Astrocyte of the spinal cord (primary cell): Measurements from ENCODE around the gene KRTAP5-4.
"Not testable (repeated sequence)": the region's sequence is repeated elsewhere in the genome, so short reads cannot be mapped to it uniquely, and the experiment has no call there.

Source experiments
- DNase-seq: peaks from one replicate; pipeline ENCODE4 v3.0.0; 2011; ENCODE audit warnings: low read depth, low spot score
- H3K4me3 ChIP-seq: 2 replicates; pipeline ENCODE4 v1.5.1; 2011; ENCODE audit warnings: low read depth, mild to moderate bottlenecking, low read length, moderate library complexity
- CTCF ChIP-seq: IDR thresholded peaks from 2 replicates; pipeline ENCODE4 v1.5.1; 2012; ENCODE audit warnings: low read depth, mild to moderate bottlenecking, low read length, inconsistent platforms
- in situ Hi-C: cut with HindIII; loops from 2 replicates; pipeline ENCODE4 v1.10.0; 2017; ENCODE audit warnings: low sequenced_read_pairs

The KRTAP5-4 gene

GRCh38 chr11:1624621-1625020 lies 2.7 kb upstream of the KRTAP5-4 start:
- in situ Hi-C loops, result no loop called here
- no peak for DNase-seq
- no peak overlapping the region for H3K4me3 ChIP-seq
- no peak for TF ChIP-seq CTCF

DNA sequence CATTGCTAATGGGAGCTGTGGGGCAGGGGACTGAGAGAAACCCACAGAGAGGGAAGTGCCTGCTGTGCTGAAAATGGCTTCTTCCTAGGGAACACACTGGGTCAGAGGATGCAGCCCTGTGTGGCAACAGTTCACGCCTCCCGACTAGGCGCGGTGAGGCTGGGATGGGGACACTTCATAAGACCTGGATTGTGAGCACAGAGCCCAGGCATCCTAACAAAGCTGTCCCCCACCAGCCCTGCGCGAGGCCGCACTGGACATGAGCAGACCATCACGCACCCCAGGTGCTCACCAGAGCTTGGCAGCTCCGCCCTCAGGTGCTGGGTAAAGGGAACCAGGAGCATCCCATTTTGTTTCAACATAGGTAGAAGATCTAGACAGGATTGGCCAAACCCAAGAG lies 1.8 kb upstream of the KRTAP5-4 start:
- no peak for TF ChIP-seq CTCF
- DNase-seq, result no peak
- no peak overlapping the region for H3K4me3 ChIP-seq
- in situ Hi-C loops, result no loop called here

DNA sequence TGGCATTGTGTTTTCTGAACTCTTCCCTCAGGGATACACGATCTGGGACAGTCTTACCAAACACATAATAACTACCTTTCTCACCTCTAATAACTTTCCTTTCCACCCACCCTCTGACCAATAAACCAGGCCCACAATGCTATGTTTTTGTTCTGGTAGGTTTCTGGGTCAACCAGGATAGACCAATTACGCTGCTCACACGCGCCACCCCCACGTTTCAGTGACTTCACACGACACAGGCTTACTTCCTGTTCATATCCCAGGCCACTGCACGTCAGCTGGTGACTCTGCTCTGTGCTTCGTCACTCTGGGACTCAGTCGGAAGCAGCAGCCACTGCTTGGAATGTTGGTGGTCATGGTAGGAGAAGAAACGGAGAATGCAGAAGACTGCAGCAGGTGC lies 2.5 kb downstream of the KRTAP5-4 start:
- H3K4me3 ChIP-seq, result no peak overlapping the region
- no peak for DNase-seq
- no peak for TF ChIP-seq CTCF
- in situ Hi-C loops, result no loop called here

- in situ Hi-C loops, result no loop called here
- no peak overlapping the region for H3K4me3 ChIP-seq
- DNase-seq, result no peak
- TF ChIP-seq CTCF, result no peak
Measured at GRCh38 chr11:1618231-1618630, 3.7 kb downstream of the KRTAP5-4 start.

DNA sequence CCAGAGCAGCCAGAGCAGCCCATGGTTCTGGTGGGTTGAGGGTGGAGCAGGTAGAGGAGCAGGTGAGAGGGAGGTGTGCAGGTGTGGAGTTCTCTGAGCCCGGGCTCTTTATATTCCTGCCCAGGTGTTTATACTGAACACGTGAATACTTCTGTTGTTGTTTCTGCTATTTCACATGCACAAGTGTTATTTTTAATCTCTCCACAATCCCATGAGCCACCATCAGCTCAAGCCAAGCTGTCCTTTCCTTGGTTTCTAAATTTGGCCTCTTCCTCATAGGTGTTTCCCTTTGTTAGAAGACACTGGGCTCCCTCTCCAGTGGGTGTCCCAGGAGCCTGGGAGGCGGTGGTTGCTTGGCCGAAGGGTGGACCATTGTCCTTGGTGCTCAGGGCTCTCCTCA lies 13.6 kb downstream of the KRTAP5-4 start, which contains the start of gene KRTAP5-3:
TSS of gene KRTAP5-3 (minus strand) at position 101 of the 400 bp plus-strand sequence. CDS start at position 23, 78 bp downstream.
- DNase-seq, result no peak
- in situ Hi-C loops, result no loop called here
- H3K4me3 ChIP-seq, result no peak within 1 kb of the TSS
- TF ChIP-seq CTCF, result no peak

DNA sequence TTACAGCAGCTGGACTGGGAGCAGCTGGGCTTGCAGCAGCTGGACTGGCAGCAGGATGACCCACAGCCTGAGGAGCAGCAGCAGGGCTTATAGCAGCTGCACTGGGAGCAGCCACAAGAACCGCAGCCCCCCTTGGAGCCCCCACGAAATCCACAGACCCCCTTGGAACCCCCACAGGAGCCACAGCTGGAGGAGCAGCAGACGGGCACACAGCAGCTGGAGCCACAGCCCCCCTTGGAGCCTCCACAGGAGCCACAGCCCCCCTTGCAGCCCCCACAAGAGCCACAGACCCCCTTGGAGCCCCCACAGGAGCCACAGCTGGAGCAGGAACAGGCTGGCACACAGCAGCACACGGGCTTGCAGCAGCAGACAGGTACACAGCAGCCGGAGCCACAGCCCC lies 14.0 kb downstream of the KRTAP5-4 start:
- H3K4me3 ChIP-seq, DNase-seq, in situ Hi-C loops: not testable (repeated sequence)

- DNase-seq, H3K4me3 ChIP-seq, in situ Hi-C loops: not testable (repeated sequence)
Measured at GRCh38 chr11:1607156-1607845, 14.6 kb downstream of the KRTAP5-4 start.

DNA sequence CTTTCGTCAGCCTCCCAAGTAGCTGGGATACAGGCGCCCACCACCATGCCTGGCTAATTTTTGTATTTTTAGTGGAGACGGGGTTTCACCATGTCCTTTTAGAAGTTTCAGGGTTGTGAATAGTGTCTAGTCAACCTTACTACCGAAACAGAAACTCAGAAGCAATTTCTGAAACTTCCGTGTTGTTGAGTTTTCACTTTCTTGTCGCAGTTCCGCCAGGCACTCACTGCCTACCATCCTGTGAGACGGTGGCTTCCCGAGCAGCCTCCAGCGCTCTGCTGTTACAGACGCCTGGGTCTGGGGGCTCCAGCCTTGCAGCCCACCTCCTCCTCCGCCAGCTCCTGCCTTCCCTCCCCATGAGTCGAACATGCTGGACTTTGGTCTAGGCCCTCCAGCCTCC lies 16.0 kb downstream of the KRTAP5-4 start:
- in situ Hi-C loops, DNase-seq, H3K4me3 ChIP-seq: not testable (repeated sequence)
